Measurements from ENCODE around the gene TBC1D8. TPM values are rescaled to one million over a fixed set of nuclear protein-coding genes. Genes with fewer than 3 reads are reported as not detected.

The TBC1D8 gene
- total RNA-seq, 1 experiment from 2014 or later = 139 TPM

- DNase-seq (ENCODE audit: low read depth, low spot score) (no peak), ATAC-seq (no peak)
- Histone ChIP-seq H3K36me3 (ENCODE audit: control insufficient read depth, insufficient read depth, low read length) (no peaks in the 10 kb centered on the region), H3K9me3 (ENCODE audit: control insufficient read depth, insufficient read depth, low read depth, low read length) (no peaks in the 10 kb centered on the region), H3K4me3 (ENCODE audit: low read depth in 2 of 2, low read length in 2 of 2) (no peak overlapping the region), H3K27ac (ENCODE audit: low read length) (peak overlapping the region; percentile 100), H3K27me3 (ENCODE audit: control insufficient read depth, insufficient read depth, low read length) (no peaks in the 10 kb centered on the region), H3K4me1 (ENCODE audit: control insufficient read depth, insufficient read depth, low read length) (peaks cover 92% of the 10 kb centered on the region)
- intact Hi-C loops (cut with micrococcal nuclease; ENCODE audit: unreplicated experiment) = no loop called here
- ChIA-PET CTCF (no interaction called here), POLR2A (interaction anchor here (0.5 kb wide), 1 partner anchor 67 kb away, joined by 5 read pairs; no protein-coding TSS in a partner anchor)
- TF ChIP-seq POLR2AphosphoS5 (IDR thresholded peaks at IDR 0.05; ENCODE audit: low read depth, low read length) = no peak
- TF ChIP-seq TCF7L2 (IDR thresholded peaks at IDR 0.05; ENCODE audit: low read depth, low read length) = no peak
- TF ChIP-seq CTCF (IDR thresholded peaks at IDR 0.05) = no peak
- no peak for TF ChIP-seq REST (IDR thresholded peaks at IDR 0.05; ENCODE audit: insufficient read depth in 1 of 2, low read depth in 2 of 2, low read length in 1 of 2)
- TF ChIP-seq SIN3A (IDR thresholded peaks at IDR 0.05; ENCODE audit: borderline replicate concordance, insufficient read depth, low read depth, low read length) = no peak
- BruUV-seq (replicated peaks) = no TSS peak
- in situ Hi-C loops (cut with HindIII; ENCODE audit: low pct_unique_long_range_greater_than_20kb, low sequenced_read_pairs) = no loop called here
These were observed 35.5 kb downstream of the TBC1D8 start for GRCh38 chr2:101115664-101116063.

GRCh38 chr2:101114815-101115214 is 36.4 kb downstream of the TBC1D8 start:
- H3K4me3 ChIP-seq (ENCODE audit: low read depth in 2 of 2, low read length in 2 of 2) = peak overlapping the region; percentile 0 to 15; a peak in 1 of 4 replicates
- H3K27ac ChIP-seq (ENCODE audit: low read length) = peak overlapping the region; percentile 100
- intact Hi-C loops (cut with micrococcal nuclease; ENCODE audit: unreplicated experiment) = loop anchor here (5.0 kb wide), 1 partner anchor 32 kb away; no protein-coding TSS in a partner anchor
- ATAC-seq (no peak), DNase-seq (ENCODE audit: low read depth, low spot score) (no peak)
- H3K4me1 ChIP-seq (ENCODE audit: control insufficient read depth, insufficient read depth, low read length) = peaks cover 92% of the 10 kb centered on the region
- no peaks in the 10 kb centered on the region for H3K36me3 ChIP-seq (ENCODE audit: control insufficient read depth, insufficient read depth, low read length)
- ChIA-PET POLR2A (interaction anchor here (0.6 to 1.0 kb wide), 2 partner anchors 9 to 102 kb away, joined by 3 read pairs; no protein-coding TSS in a partner anchor), CTCF (interaction anchor here (0.6 kb wide), 1 partner anchor 19 kb away, joined by 4 read pairs; no protein-coding TSS in a partner anchor)
- BruUV-seq (replicated peaks) = no TSS peak
- TF ChIP-seq TCF7L2 (IDR thresholded peaks at IDR 0.05; ENCODE audit: low read depth, low read length) = no peak
- no peak for TF ChIP-seq SIN3A (IDR thresholded peaks at IDR 0.05; ENCODE audit: borderline replicate concordance, insufficient read depth, low read depth, low read length)
- no peak for TF ChIP-seq CTCF (IDR thresholded peaks at IDR 0.05)
- no peak for TF ChIP-seq REST (IDR thresholded peaks at IDR 0.05; ENCODE audit: insufficient read depth in 1 of 2, low read depth in 2 of 2, low read length in 1 of 2)
- no peak for TF ChIP-seq POLR2AphosphoS5 (IDR thresholded peaks at IDR 0.05; ENCODE audit: low read depth, low read length)
- no peaks in the 10 kb centered on the region for H3K27me3 ChIP-seq (ENCODE audit: control insufficient read depth, insufficient read depth, low read length)
- in situ Hi-C loops (cut with HindIII; ENCODE audit: low pct_unique_long_range_greater_than_20kb, low sequenced_read_pairs) = no loop called here
- H3K9me3 ChIP-seq (ENCODE audit: control insufficient read depth, insufficient read depth, low read depth, low read length) = no peaks in the 10 kb centered on the region

Measured in Panc1 (cell line).